ENCODE measurements around the gene MRNIP. TPM values are rescaled to one million over a fixed set of nuclear protein-coding genes. Genes with fewer than 3 reads are reported as not detected.
A peak's percentile ranks its signal among the peaks of the same experiment; 100 is the strongest.

The MRNIP gene
- total and polyA plus RNA-seq, 2 of the 4 experiments (the other 2 are of a cell fraction), result 6.6 to 24.7 TPM

DNA sequence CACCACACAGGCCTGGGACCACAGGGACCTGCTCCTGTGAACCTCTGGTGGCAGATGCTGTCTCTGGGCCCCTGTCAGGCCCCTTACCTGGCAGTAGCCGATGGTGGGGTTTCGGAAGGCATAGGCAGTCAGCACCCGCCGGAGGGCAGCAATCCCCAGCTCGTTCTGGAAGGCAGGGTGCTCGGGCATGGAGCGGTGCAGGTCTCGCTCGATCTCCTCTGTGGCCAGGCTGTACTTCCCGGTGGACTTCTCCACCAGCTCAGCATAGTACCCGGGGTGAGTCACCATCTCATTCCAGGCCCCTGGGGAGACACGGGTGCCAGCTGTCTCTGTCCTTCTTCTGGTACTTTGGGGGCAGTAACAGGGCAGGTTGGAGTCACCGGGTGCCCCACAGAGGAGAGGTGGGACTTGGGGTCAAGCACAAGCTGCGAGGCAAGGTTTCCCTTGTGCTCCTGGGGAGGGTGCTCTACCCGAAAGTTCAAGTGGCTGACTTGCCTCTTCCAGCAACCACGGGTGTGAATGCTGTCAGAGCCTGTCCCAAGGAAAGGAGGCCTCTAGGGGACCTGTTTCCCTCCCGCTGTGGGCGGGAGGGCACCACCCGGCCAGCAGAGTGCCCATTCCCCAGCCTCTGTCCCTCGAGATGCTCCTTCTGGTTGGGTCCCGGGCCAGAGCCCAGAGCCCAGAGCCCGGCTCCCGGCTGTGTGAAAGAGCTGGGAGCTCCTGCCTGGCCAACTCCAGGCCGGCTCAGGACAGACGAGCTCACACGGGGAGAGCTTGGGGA, 19.8 kb upstream of the MRNIP start:
- Histone ChIP-seq H3K56ac (ENCODE audit: extremely low read depth, insufficient read depth, low read length) (no peak overlapping the region), H4K5ac (ENCODE audit: low read depth, low read length) (no peak overlapping the region), H3K4me1 (ENCODE audit: control insufficient read depth, insufficient read depth, low read length) (no peaks in the 10 kb centered on the region), H2AFZ (replicated peaks; ENCODE audit: low read length, poor library complexity) (no peak overlapping the region), H4K91ac (ENCODE audit: insufficient read depth, low read depth, low read length) (no peak overlapping the region), H2BK20ac (ENCODE audit: low read depth, low read length) (no peak overlapping the region), H3K36me3 (ENCODE audit: control insufficient read depth, insufficient read depth, low read length) (peaks cover 57% of the 10 kb centered on the region), H2AK9ac (replicated peaks; ENCODE audit: low read depth, low read length, poor library complexity) (no peak overlapping the region), H4K8ac (ENCODE audit: low read depth in 2 of 2, low read length in 2 of 2) (no peak overlapping the region), H3K9me1 (ENCODE audit: insufficient read depth, low read length) (no peaks in the 10 kb centered on the region), H4K20me1 (ENCODE audit: insufficient read depth, low read length) (no peaks in the 10 kb centered on the region), H3K23ac (ENCODE audit: low read depth, low read length) (no peak overlapping the region), H2BK5ac (ENCODE audit: low read depth, low read length, poor library complexity, severe bottlenecking) (no peak overlapping the region), H3K18ac (ENCODE audit: low read depth, low read length) (no peak overlapping the region), H3K79me1 (ENCODE audit: low read depth in 1 of 2, low read length in 2 of 2) (peaks cover 0 to 5% of the 10 kb centered on the region in 2 experiments; a peak in 2 of 4 replicates), H3K9me3 (ENCODE audit: control insufficient read depth, insufficient read depth, low read length) (peaks cover 5% of the 10 kb centered on the region), H3K4ac (ENCODE audit: low read depth, low read length) (no peak overlapping the region), H3K27me3 (ENCODE audit: control insufficient read depth, insufficient read depth, low read length) (no peaks in the 10 kb centered on the region), H3K4me2 (ENCODE audit: low read depth, low read length) (no peak overlapping the region), H3K4me3 (ENCODE audit: insufficient read depth, low read depth, low read length) (no peak overlapping the region), H2BK120ac (ENCODE audit: low read depth, low read length) (no peak overlapping the region), H3K9ac (ENCODE audit: low read depth, low read length) (no peak overlapping the region), H3K14ac (replicated peaks; ENCODE audit: low read depth, low read length) (no peak overlapping the region), H2BK15ac (ENCODE audit: low read depth, low read length) (no peak overlapping the region), H3K27ac (ENCODE audit: insufficient read depth, low read length) (no peak overlapping the region), H2AK5ac (ENCODE audit: low read depth, low read length) (no peak overlapping the region)
- ChIA-PET POLR2A (ENCODE audit: unreplicated experiment) (no interaction called here), CTCF (no interaction called here)
- intact Hi-C loops (cut with micrococcal nuclease), result no loop called here
- dilution Hi-C loops (cut with HindIII; ENCODE audit: low sequenced_read_pairs, unreplicated experiment), result no loop called here
- no TSS peak for BruUV-seq (replicated peaks)
- 95% methylated on average over 13 of the region's 26 CpGs; no CpG with 5 or more reads in 1 of the 2 experiments for WGBS, 2 experiments (ENCODE audit: extremely low coverage in 2 of 2, insufficient read length in 1 of 2)
- in situ Hi-C loops (cut with MboI; ENCODE audit: low sequenced_read_pairs), result no loop called here
- DNase-seq (no peak), ATAC-seq (ENCODE audit: low read depth) (peak; percentile 46; the same call in 1 of the 2 replicates)
- TF ChIP-seq CEBPB (IDR thresholded peaks at IDR 0.05; ENCODE audit: low read depth, low read length) (no peak), SMC3 (IDR thresholded peaks at IDR 0.05; ENCODE audit: low read depth, low read length) (no peak), MXI1 (IDR thresholded peaks at IDR 0.05; ENCODE audit: borderline replicate concordance, low read depth, low read length) (no peak)
- TF ChIP-seq, protein P1, sequence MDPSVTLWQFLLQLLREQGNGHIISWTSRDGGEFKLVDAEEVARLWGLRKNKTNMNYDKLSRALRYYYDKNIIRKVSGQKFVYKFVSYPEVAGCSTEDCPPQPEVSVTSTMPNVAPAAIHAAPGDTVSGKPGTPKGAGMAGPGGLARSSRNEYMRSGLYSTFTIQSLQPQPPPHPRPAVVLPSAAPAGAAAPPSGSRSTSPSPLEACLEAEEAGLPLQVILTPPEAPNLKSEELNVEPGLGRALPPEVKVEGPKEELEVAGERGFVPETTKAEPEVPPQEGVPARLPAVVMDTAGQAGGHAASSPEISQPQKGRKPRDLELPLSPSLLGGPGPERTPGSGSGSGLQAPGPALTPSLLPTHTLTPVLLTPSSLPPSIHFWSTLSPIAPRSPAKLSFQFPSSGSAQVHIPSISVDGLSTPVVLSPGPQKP (IDR thresholded peaks at IDR 0.05; ENCODE audit: borderline replicate concordance, low read depth, low read length), result no peak

Data from IMR-90 (cell line).